WTC11 (cell line): ENCODE measurements around the gene MYLK4. TPM values are rescaled to one million over a fixed set of nuclear protein-coding genes. Genes with fewer than 3 reads are reported as not detected.

Source experiments
- ATAC-seq: fragments of 200-7000 bp; cut with Tn5 transposase; 2 replicates; pipeline ENCODE4 v1.10.0; 2021; ENCODE audit warnings: mild to moderate bottlenecking, moderate library complexity
- CTCF ChIA-PET: fragments of 300-600 bp; sonication (Branson Sonifier 250); formaldehyde crosslinking; loops from one replicate; lab custom pipeline; 2021; ENCODE audit warnings: antibody characterized with exemption; lab: Charles Lee
- POLR2A ChIA-PET: fragments of 350-600 bp; sonication (Branson Sonifier 250); formaldehyde crosslinking; loops from one replicate; lab custom pipeline; 2021; ENCODE audit warnings: antibody characterized with exemption; lab: Charles Lee
- DNase-seq: peaks from one replicate; pipeline ENCODE4 v3.0.0; 2021; ENCODE audit warnings: low spot score
- H3K27ac Mint-ChIP-seq: 2 replicates; pipeline ENCODE4 v1.8.0; 2021; ENCODE audit warnings: mixed read lengths
- H3K27me3 Mint-ChIP-seq: 2 replicates; pipeline ENCODE4 v1.8.0; 2021; ENCODE audit warnings: low read depth, mild to moderate bottlenecking, moderate library complexity, mixed read lengths
- H3K36me3 Mint-ChIP-seq: 2 replicates; pipeline ENCODE4 v1.8.0; 2021; ENCODE audit warnings: mixed read lengths
- H3K4me1 Mint-ChIP-seq: 2 replicates; pipeline ENCODE4 v1.8.0; 2022; ENCODE audit warnings: mixed read lengths
- H3K4me3 Mint-ChIP-seq: 2 replicates; pipeline ENCODE4 v1.8.0; 2021; ENCODE audit warnings: mild to moderate bottlenecking, moderate library complexity, mixed read lengths
- H3K9me3 Mint-ChIP-seq: 2 replicates; pipeline ENCODE4 v1.8.0; 2021; ENCODE audit warnings: mixed read lengths
- EMX1 ChIP-seq: fragments of 250-450 bp; sonication (Bioruptor Pico); IDR thresholded peaks from 2 replicates; pipeline ENCODE4 v1.8.0; 2021; ENCODE audit warnings: mild to moderate bottlenecking
- FOXP1 ChIP-seq: sonication (generic); formaldehyde crosslinking; IDR thresholded peaks from 2 replicates; pipeline ENCODE4 v1.8.0; 2022; ENCODE audit warnings: missing genetic modification reagents, mild to moderate bottlenecking, moderate library complexity, borderline replicate concordance
- IRF2 ChIP-seq: sonication (generic); formaldehyde crosslinking; IDR thresholded peaks from 2 replicates; pipeline ENCODE4 v1.8.0; 2022; ENCODE audit warnings: low read depth, missing genetic modification reagents, borderline replicate concordance
- OVOL2 ChIP-seq: fragments of 250-450 bp; sonication (Bioruptor Pico); IDR thresholded peaks from 2 replicates; pipeline ENCODE4 v1.9.0; 2021; ENCODE audit warnings: mild to moderate bottlenecking, borderline replicate concordance
- TCF7 ChIP-seq: sonication (generic); formaldehyde crosslinking; IDR thresholded peaks from 2 replicates; pipeline ENCODE4 v1.8.0; 2022; ENCODE audit warnings: mild to moderate bottlenecking, low read depth, missing genetic modification reagents, moderate library complexity
- TEAD4 ChIP-seq: sonication (generic); formaldehyde crosslinking; IDR thresholded peaks from 2 replicates; pipeline ENCODE4 v1.8.0; 2022; ENCODE audit warnings: mild to moderate bottlenecking, missing genetic modification reagents
- ZNF121 ChIP-seq: sonication (generic); formaldehyde crosslinking; IDR thresholded peaks from 2 replicates; pipeline ENCODE4 v1.8.0; 2023; ENCODE audit warnings: missing genetic modification reagents
- ZNF416 ChIP-seq: fragments of 250-450 bp; sonication (Bioruptor Pico); IDR thresholded peaks from 2 replicates; pipeline ENCODE4 v1.9.0; 2021; ENCODE audit warnings: mild to moderate bottlenecking, inconsistent platforms
- total RNA-seq: library from RNA; stranded (reverse); gene quantifications from 3 replicates; pipeline ENCODE4 v1.2.3, GENCODE V29; 2021
- TF ChIP-seq, protein P1 (sequence below): fragments of 200-600 bp; IDR thresholded peaks from 2 replicates; pipeline ENCODE4 v1.8.0; 2022; ENCODE audit warnings: antibody characterized with exemption
- TF ChIP-seq, protein P2 (sequence below): sonication (generic); formaldehyde crosslinking; IDR thresholded peaks from 2 replicates; pipeline ENCODE4 v1.8.0; 2022; ENCODE audit warnings: mild to moderate bottlenecking, missing genetic modification reagents
- TF ChIP-seq, protein P3 (sequence below): sonication (generic); formaldehyde crosslinking; IDR thresholded peaks from 2 replicates; pipeline ENCODE4 v1.8.0; 2022; ENCODE audit warnings: missing genetic modification reagents
- TF ChIP-seq, protein P4 (sequence below): sonication (generic); formaldehyde crosslinking; IDR thresholded peaks from 2 replicates; pipeline ENCODE4 v1.8.0; 2023; ENCODE audit warnings: missing genetic modification reagents
- TF ChIP-seq, protein P5 (sequence below): sonication (generic); formaldehyde crosslinking; IDR thresholded peaks from 2 replicates; pipeline ENCODE4 v1.8.1; 2022; ENCODE audit warnings: mild to moderate bottlenecking, missing genetic modification reagents, moderate library complexity, borderline replicate concordance
- TF ChIP-seq, protein P6 (sequence below): sonication (generic); formaldehyde crosslinking; IDR thresholded peaks from 2 replicates; pipeline ENCODE4 v1.8.1; 2022; ENCODE audit warnings: low read depth, missing genetic modification reagents, borderline replicate concordance
- TF ChIP-seq, protein P7 (sequence below): fragments of 250-450 bp; sonication (Bioruptor Pico); IDR thresholded peaks from 2 replicates; pipeline ENCODE4 v1.9.0; 2021; ENCODE audit warnings: mild to moderate bottlenecking
- TF ChIP-seq, protein P8 (sequence below): sonication (generic); formaldehyde crosslinking; IDR thresholded peaks from 2 replicates; pipeline ENCODE4 v1.8.1; 2023; ENCODE audit warnings: mild to moderate bottlenecking, missing genetic modification reagents, borderline replicate concordance

The MYLK4 gene
- total RNA-seq, 1 experiment from 2014 or later = 0.13 TPM

DNA sequence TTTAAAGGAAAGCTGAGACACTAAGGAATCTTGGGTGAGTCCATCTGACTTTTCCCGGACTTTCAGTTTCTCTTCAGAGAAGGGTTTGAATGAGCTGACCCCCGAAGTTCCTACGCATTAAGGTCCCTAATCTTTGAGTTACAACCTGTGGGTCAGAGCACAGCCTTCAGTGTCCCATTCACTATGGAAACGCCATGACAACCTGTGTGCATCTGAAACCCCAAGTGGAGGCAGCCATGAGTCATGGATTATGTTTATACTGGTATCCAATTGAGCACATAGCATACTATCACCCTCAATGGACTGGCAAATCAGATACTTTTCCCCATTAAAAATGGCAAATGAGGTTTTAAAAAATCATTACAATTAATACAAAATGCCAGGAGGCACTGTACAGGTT, 11.4 kb downstream of the MYLK4 start:
- peaks cover 33% of the 10 kb centered on the region for H3K4me1 Mint-ChIP-seq

DNA sequence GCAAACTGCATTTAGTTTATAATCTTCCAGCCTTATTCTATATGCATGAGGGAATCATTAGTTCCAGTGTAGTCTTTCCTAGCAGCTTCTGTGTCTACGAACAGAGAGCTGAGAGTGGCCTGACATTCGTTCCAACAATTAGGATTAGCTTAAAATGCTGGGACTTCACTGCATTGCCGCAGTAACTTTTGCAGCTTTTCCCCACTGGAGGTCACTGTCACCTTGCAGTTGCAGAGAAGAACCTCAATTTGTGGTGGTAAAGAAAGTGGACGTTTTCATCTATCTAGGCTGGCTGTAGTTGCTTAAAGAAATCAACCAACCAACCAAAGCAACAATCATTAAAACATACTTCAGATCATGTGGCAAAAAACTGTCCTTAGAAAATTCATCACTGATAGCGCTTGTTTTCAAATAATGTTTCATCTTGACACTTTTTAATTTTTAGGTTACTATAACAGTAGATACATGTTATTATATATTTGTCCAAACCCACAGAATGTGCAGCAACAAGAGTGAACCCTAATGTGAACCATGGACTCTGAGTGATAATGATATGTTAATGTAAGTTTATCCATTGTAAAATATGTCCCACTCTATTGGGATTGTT, 12.2 kb downstream of the MYLK4 start:
- H3K9me3 Mint-ChIP-seq = no peaks in the 10 kb centered on the region; the same call in 1 of the 2 replicates
- no peak for TF ChIP-seq ZNF121 (CRISPR knock-in tag)
- TF ChIP-seq, protein P1, sequence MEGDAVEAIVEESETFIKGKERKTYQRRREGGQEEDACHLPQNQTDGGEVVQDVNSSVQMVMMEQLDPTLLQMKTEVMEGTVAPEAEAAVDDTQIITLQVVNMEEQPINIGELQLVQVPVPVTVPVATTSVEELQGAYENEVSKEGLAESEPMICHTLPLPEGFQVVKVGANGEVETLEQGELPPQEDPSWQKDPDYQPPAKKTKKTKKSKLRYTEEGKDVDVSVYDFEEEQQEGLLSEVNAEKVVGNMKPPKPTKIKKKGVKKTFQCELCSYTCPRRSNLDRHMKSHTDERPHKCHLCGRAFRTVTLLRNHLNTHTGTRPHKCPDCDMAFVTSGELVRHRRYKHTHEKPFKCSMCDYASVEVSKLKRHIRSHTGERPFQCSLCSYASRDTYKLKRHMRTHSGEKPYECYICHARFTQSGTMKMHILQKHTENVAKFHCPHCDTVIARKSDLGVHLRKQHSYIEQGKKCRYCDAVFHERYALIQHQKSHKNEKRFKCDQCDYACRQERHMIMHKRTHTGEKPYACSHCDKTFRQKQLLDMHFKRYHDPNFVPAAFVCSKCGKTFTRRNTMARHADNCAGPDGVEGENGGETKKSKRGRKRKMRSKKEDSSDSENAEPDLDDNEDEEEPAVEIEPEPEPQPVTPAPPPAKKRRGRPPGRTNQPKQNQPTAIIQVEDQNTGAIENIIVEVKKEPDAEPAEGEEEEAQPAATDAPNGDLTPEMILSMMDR = peak; percentile 22; the same call in 1 of the 2 replicates
- no peak for TF ChIP-seq OVOL2 (CRISPR knock-in tag)

More for the DNA sequence above, 11.4 kb downstream of the MYLK4 start:
- DNase-seq (no peak), ATAC-seq (no peak)
- ChIA-PET CTCF (interaction anchor here (1.6 to 2.2 kb wide), 3 partner anchors 11 to 107 kb away, joined by 4 to 13 read pairs (median 10); partner anchors contain the start of gene MYLK4), POLR2A (no interaction called here)
- H3K27ac Mint-ChIP-seq = no peak overlapping the region
- H3K27me3 Mint-ChIP-seq = no peaks in the 10 kb centered on the region
- H3K36me3 Mint-ChIP-seq = no peaks in the 10 kb centered on the region
- H3K4me3 Mint-ChIP-seq = no peak overlapping the region
- no peaks in the 10 kb centered on the region; the same call in 1 of the 2 replicates for H3K9me3 Mint-ChIP-seq
- TF ChIP-seq FOXP1 (CRISPR knock-in tag) (no peak), ZNF416 (CRISPR knock-in tag) (no peak), EMX1 (no peak), IRF2 (CRISPR knock-in tag) (no peak)
- TF ChIP-seq, protein P2, sequence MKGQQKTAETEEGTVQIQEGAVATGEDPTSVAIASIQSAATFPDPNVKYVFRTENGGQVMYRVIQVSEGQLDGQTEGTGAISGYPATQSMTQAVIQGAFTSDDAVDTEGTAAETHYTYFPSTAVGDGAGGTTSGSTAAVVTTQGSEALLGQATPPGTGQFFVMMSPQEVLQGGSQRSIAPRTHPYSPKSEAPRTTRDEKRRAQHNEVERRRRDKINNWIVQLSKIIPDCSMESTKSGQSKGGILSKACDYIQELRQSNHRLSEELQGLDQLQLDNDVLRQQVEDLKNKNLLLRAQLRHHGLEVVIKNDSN (CRISPR knock-in tag) = no peak
- TF ChIP-seq, protein P3, sequence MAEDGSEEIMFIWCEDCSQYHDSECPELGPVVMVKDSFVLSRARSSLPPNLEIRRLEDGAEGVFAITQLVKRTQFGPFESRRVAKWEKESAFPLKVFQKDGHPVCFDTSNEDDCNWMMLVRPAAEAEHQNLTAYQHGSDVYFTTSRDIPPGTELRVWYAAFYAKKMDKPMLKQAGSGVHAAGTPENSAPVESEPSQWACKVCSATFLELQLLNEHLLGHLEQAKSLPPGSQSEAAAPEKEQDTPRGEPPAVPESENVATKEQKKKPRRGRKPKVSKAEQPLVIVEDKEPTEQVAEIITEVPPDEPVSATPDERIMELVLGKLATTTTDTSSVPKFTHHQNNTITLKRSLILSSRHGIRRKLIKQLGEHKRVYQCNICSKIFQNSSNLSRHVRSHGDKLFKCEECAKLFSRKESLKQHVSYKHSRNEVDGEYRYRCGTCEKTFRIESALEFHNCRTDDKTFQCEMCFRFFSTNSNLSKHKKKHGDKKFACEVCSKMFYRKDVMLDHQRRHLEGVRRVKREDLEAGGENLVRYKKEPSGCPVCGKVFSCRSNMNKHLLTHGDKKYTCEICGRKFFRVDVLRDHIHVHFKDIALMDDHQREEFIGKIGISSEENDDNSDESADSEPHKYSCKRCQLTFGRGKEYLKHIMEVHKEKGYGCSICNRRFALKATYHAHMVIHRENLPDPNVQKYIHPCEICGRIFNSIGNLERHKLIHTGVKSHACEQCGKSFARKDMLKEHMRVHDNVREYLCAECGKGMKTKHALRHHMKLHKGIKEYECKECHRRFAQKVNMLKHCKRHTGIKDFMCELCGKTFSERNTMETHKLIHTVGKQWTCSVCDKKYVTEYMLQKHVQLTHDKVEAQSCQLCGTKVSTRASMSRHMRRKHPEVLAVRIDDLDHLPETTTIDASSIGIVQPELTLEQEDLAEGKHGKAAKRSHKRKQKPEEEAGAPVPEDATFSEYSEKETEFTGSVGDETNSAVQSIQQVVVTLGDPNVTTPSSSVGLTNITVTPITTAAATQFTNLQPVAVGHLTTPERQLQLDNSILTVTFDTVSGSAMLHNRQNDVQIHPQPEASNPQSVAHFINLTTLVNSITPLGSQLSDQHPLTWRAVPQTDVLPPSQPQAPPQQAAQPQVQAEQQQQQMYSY (CRISPR knock-in tag) = no peak
- TF ChIP-seq, protein P4, sequence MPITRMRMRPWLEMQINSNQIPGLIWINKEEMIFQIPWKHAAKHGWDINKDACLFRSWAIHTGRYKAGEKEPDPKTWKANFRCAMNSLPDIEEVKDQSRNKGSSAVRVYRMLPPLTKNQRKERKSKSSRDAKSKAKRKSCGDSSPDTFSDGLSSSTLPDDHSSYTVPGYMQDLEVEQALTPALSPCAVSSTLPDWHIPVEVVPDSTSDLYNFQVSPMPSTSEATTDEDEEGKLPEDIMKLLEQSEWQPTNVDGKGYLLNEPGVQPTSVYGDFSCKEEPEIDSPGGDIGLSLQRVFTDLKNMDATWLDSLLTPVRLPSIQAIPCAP (CRISPR knock-in tag) = no peak
- TF ChIP-seq, protein P5, sequence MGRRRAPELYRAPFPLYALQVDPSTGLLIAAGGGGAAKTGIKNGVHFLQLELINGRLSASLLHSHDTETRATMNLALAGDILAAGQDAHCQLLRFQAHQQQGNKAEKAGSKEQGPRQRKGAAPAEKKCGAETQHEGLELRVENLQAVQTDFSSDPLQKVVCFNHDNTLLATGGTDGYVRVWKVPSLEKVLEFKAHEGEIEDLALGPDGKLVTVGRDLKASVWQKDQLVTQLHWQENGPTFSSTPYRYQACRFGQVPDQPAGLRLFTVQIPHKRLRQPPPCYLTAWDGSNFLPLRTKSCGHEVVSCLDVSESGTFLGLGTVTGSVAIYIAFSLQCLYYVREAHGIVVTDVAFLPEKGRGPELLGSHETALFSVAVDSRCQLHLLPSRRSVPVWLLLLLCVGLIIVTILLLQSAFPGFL = no peak

DNA sequence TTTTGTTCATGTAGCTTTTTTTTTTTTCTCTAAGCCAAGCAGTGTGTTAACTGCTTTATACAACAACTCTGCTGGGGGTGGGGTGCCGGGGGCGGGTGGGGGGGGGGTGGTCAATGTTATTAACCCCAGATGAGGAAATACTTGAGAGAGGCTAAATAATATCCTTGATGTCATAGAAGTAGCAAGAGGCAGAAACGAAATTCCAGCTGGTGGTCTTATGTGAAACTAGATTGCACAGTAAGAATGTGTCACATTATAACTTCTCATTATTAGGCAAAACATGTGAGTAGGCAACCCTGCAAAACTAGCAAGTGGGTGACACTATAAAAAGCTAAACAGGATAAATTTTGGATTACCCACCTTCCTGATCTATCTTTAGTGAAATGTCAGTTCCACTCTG, 12.8 kb downstream of the MYLK4 start:
- ChIA-PET CTCF (interaction anchor here (0.6 to 4.6 kb wide), 42 partner anchors 9 to 1183 kb away, joined by 3 to 88 read pairs (median 4); partner anchors contain the start of genes MYLK4, NQO2, SERPINB1 and WRNIP1), POLR2A (no interaction called here)
- no peaks in the 10 kb centered on the region for H3K36me3 Mint-ChIP-seq
- TF ChIP-seq, protein P6, sequence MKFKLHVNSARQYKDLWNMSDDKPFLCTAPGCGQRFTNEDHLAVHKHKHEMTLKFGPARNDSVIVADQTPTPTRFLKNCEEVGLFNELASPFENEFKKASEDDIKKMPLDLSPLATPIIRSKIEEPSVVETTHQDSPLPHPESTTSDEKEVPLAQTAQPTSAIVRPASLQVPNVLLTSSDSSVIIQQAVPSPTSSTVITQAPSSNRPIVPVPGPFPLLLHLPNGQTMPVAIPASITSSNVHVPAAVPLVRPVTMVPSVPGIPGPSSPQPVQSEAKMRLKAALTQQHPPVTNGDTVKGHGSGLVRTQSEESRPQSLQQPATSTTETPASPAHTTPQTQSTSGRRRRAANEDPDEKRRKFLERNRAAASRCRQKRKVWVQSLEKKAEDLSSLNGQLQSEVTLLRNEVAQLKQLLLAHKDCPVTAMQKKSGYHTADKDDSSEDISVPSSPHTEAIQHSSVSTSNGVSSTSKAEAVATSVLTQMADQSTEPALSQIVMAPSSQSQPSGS (CRISPR knock-in tag) = no peak
- TF ChIP-seq TCF7 (CRISPR knock-in tag) (no peak), TEAD4 (no peak), ZNF121 (CRISPR knock-in tag) (no peak)
- TF ChIP-seq, protein P7, sequence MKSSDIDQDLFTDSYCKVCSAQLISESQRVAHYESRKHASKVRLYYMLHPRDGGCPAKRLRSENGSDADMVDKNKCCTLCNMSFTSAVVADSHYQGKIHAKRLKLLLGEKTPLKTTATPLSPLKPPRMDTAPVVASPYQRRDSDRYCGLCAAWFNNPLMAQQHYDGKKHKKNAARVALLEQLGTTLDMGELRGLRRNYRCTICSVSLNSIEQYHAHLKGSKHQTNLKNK (CRISPR knock-in tag) = no peak
- TF ChIP-seq, protein P8, sequence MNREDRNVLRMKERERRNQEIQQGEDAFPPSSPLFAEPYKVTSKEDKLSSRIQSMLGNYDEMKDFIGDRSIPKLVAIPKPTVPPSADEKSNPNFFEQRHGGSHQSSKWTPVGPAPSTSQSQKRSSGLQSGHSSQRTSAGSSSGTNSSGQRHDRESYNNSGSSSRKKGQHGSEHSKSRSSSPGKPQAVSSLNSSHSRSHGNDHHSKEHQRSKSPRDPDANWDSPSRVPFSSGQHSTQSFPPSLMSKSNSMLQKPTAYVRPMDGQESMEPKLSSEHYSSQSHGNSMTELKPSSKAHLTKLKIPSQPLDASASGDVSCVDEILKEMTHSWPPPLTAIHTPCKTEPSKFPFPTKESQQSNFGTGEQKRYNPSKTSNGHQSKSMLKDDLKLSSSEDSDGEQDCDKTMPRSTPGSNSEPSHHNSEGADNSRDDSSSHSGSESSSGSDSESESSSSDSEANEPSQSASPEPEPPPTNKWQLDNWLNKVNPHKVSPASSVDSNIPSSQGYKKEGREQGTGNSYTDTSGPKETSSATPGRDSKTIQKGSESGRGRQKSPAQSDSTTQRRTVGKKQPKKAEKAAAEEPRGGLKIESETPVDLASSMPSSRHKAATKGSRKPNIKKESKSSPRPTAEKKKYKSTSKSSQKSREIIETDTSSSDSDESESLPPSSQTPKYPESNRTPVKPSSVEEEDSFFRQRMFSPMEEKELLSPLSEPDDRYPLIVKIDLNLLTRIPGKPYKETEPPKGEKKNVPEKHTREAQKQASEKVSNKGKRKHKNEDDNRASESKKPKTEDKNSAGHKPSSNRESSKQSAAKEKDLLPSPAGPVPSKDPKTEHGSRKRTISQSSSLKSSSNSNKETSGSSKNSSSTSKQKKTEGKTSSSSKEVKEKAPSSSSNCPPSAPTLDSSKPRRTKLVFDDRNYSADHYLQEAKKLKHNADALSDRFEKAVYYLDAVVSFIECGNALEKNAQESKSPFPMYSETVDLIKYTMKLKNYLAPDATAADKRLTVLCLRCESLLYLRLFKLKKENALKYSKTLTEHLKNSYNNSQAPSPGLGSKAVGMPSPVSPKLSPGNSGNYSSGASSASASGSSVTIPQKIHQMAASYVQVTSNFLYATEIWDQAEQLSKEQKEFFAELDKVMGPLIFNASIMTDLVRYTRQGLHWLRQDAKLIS (CRISPR knock-in tag) = no peak

More for the DNA sequence above, 12.2 kb downstream of the MYLK4 start:
- POLR2A ChIA-PET = no interaction called here
- H3K4me3 Mint-ChIP-seq = no peak overlapping the region
- peaks cover 35% of the 10 kb centered on the region for H3K4me1 Mint-ChIP-seq
- no peak overlapping the region for H3K27ac Mint-ChIP-seq
- peak; percentile 66 for DNase-seq
- no peaks in the 10 kb centered on the region for H3K36me3 Mint-ChIP-seq
- peak; percentile 55 for ATAC-seq
- CTCF ChIA-PET = interaction anchor here (0.6 to 4.6 kb wide), 41 partner anchors 10 to 1184 kb away, joined by 3 to 88 read pairs (median 4); partner anchors contain the start of genes MYLK4, NQO2, SERPINB1 and WRNIP1
- H3K27me3 Mint-ChIP-seq = no peaks in the 10 kb centered on the region

More for the DNA sequence above, 12.8 kb downstream of the MYLK4 start:
- H3K4me1 Mint-ChIP-seq = peaks cover 39% of the 10 kb centered on the region
- DNase-seq (no peak), ATAC-seq (no peak)
- H3K4me3 Mint-ChIP-seq = no peak overlapping the region
- H3K27me3 Mint-ChIP-seq = no peaks in the 10 kb centered on the region
- no peaks in the 10 kb centered on the region; the same call in 1 of the 2 replicates for H3K9me3 Mint-ChIP-seq
- no peak overlapping the region for H3K27ac Mint-ChIP-seq
